GM12801 (cell line): Measurements from ENCODE around the gene NDUFB10.

ENCODE experiments used
- CTCF ChIP-seq: IDR thresholded peaks from one replicate; pipeline ENCODE4 v1.5.1; 2011; ENCODE audit warnings: control low read depth; ENCODE audit not compliant: insufficient read length; ENCODE audit errors: extremely low read depth

Gene NDUFB10

DNA sequence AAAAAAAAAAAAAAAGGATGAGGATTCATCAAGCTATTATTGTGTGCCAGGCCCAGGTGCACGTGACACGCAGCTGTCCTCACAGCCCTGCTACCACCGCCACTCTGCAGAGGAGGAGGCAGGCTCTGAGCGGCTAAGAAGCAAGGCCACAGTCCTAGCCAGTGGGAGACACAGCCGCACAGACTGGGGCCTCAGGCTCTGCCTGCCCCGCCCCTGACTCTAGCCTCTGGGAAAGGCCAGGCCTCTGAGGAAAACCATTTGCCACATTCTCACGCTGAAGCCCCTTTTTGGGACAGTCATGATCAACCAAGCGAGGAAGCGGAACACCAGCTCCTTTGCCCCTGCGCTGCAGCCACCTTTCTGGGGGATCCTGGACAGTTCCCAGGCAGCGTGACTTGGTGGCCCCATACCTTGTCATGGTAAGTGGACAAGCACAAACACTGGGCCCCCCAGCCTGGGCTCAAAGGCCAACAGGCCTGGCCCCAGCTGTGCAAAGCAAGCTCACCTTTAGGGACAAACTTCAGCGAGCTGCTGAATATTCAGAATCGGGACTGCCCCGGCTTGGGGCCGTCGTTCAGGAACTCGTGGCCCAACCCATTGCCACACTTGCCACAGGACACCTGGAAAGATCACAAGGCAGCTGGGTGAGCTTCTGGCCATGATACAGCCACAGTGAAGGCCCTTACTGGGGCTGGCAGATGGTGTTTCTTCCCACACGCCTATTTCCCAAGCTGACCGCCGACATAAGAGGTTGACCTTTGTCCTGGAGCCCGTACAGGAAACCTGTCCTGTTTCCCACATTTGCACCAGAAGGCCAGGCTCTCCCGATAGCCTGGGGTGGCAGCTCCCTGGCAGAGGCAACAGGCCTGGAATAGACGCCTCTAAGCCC lies 18.8 kb upstream of the NDUFB10 start:
- no peak for TF ChIP-seq CTCF

GRCh38 chr16:1941162-1942046 lies 17.9 kb upstream of the NDUFB10 start:
- TF ChIP-seq CTCF = no peak

- TF ChIP-seq CTCF = no peak
These were observed 17.1 kb upstream of the NDUFB10 start for GRCh38 chr16:1942047-1942809.

DNA sequence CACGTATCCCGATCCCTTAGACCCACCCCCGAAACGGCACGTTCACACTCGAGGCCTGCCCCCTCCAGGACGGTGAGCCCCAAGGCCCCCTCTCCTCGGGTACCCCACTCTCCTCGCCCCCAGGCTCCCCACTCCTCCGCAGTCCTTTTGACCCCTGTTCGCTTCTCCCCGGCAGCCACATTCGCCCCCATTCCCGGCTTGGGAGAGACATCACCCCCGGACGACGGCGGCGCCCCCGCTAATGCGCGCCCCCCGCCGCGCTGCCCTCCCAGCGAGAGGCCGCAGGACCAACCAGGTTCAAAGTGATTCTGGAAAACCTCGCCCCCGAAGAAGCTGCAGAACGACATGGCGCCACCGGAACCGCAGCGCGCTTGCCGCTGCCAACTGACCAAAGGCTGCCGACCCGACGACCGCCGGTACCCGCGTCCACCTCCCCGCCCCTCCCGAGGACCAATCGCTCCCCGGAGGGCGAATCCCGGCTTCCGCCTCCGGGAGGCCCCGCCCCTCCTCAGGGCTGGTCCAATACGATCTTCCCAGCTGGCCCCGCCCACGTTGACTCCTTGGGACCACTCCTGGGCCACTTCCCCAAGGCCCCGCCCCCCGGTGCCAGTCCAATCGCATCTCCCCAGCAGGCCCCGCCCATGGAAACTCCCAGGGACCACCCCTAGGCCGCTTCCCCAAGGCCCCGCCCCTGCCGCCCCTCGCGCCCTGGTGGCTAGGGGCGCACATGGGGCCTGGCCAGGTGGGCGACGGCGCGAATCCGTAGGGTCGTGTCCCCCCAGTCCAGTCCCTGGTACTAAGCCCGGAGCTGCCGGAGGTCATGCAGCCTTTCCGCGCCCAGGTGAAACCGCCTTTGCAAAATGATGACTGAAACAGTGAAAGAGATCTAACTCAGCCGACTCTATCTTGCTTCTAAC lies 16.3 kb upstream of the NDUFB10 start, which contains the start of gene MSRB1:
Gene MSRB1, minus strand, starts transcription at position 390 of the 917 bp plus-strand sequence. Its CDS starts 43 bp downstream, at position 347.
- TF ChIP-seq CTCF = no peak

GRCh38 chr16:1944612-1945199 lies 14.6 kb upstream of the NDUFB10 start:
- TF ChIP-seq CTCF = no peak

DNA sequence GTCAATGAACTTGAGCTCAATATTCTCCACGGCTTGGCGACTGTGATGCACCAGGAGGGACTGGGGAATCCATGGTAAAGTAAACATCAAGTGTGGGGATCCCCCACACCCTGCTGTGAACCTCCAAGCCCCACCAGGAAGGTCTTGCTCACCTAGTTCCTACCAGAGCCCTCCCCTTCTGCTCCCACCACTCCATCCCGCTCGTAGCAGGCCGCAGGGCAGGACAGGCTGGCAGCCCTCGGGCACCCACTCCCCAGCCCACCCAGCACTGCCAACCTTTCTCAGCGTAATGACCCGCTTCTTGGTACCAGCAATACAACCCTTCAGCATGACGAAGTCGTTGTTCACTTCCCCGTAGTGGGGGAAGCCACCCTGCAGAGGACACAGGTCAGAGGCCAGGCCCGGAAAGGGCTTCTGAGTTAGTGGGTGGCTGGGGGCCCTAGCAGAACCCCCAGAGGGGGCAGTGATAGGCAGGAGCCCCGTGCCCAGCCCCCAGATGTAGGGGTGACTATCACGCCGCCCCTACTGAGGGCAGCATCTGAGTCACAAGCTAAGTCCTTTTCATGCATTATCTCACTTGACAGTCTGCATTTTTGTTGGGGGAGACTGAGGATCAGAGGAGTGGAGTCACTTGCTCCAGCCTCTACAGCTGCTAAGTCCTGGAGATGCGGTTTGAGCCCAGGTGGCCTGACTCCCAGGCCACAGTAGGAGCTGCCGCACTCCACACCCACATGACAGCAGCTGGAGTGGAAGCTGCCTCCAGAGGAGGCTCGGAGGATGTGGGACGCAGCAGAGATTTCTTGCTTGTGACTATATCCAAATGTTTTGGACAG lies 13.6 kb upstream of the NDUFB10 start:
- TF ChIP-seq CTCF = no peak
